Smooth muscle cell of the coronary artery (primary cell): ENCODE results near the gene IRAK1BP1. TPM values are rescaled to one million over a fixed set of nuclear protein-coding genes. Genes with fewer than 3 reads are reported as not detected.

Experiments
- total RNA-seq: library from RNA; depleted of rRNA; stranded (reverse); fragments of >200 nt; gene quantifications from 2 replicates; pipeline ENCODE4 v1.2.3, GENCODE V29; 2014; ENCODE audit warnings: low replicate concordance

The IRAK1BP1 gene
- 1.6 and 2.2 TPM in 2 replicates for total RNA-seq

GRCh38 chr6:78867370-78868040, at the start of gene IRAK1BP1:
IRAK1BP1 (plus strand) TSS chr6:78867551; CDS start chr6:78867577, 26 bp downstream.

Other genes starting within 250 kb of the IRAK1BP1 start
- 10.1 and 16.3 TPM in 2 replicates for gene PHIP, start 210.7 kb downstream of the IRAK1BP1 start, total RNA-seq